ENCODE measurements around the gene SELPLG.

The SELPLG gene

GRCh38 chr12:108648371-108648770, 14.7 kb upstream of the SELPLG start:
- no peak for TF ChIP-seq TAF1 (IDR thresholded peaks at IDR 0.05; ENCODE audit: borderline replicate concordance, insufficient read depth, low read length)
- no peak for TF ChIP-seq POLR2AphosphoS5 (IDR thresholded peaks at IDR 0.05; ENCODE audit: low read depth, low read length)
- no peak for TF ChIP-seq SIN3A (IDR thresholded peaks at IDR 0.05; ENCODE audit: borderline replicate concordance, insufficient read depth, low read length)
- TF ChIP-seq FOXP2 (optimal IDR thresholded peaks at IDR 0.05; ENCODE audit: borderline replicate concordance, extremely low read depth, extremely low read length, insufficient read depth), result no peak
- no peak for TF ChIP-seq REST (IDR thresholded peaks at IDR 0.05; ENCODE audit: insufficient read depth in 1 of 2, low read depth in 2 of 2, low read length in 2 of 2)

- TF ChIP-seq SIN3A (IDR thresholded peaks at IDR 0.05; ENCODE audit: borderline replicate concordance, insufficient read depth, low read length) (no peak), FOXP2 (optimal IDR thresholded peaks at IDR 0.05; ENCODE audit: borderline replicate concordance, extremely low read depth, extremely low read length, insufficient read depth) (no peak), TAF1 (IDR thresholded peaks at IDR 0.05; ENCODE audit: borderline replicate concordance, insufficient read depth, low read length) (no peak), REST (IDR thresholded peaks at IDR 0.05; ENCODE audit: insufficient read depth in 1 of 2, low read depth in 2 of 2, low read length in 2 of 2) (no peak), POLR2AphosphoS5 (IDR thresholded peaks at IDR 0.05; ENCODE audit: low read depth, low read length) (no peak)
Observed at GRCh38 chr12:108647585-108648287, 14.0 kb upstream of the SELPLG start.

- no peak for TF ChIP-seq SIN3A (IDR thresholded peaks at IDR 0.05; ENCODE audit: borderline replicate concordance, insufficient read depth, low read length)
- no peak for TF ChIP-seq REST (IDR thresholded peaks at IDR 0.05; ENCODE audit: insufficient read depth in 1 of 2, low read depth in 2 of 2, low read length in 2 of 2)
- no peak for TF ChIP-seq TAF1 (IDR thresholded peaks at IDR 0.05; ENCODE audit: borderline replicate concordance, insufficient read depth, low read length)
Observed at GRCh38 chr12:108646600-108647579, 13.2 kb upstream of the SELPLG start.

GRCh38 chr12:108645686-108646599, 12.2 kb upstream of the SELPLG start:
- no peak for TF ChIP-seq SIN3A (IDR thresholded peaks at IDR 0.05; ENCODE audit: borderline replicate concordance, insufficient read depth, low read length)
- no peak for TF ChIP-seq POLR2AphosphoS5 (IDR thresholded peaks at IDR 0.05; ENCODE audit: low read depth, low read length)
- TF ChIP-seq FOXP2 (optimal IDR thresholded peaks at IDR 0.05; ENCODE audit: borderline replicate concordance, extremely low read depth, extremely low read length, insufficient read depth), result no peak
- TF ChIP-seq REST (IDR thresholded peaks at IDR 0.05; ENCODE audit: insufficient read depth in 1 of 2, low read depth in 2 of 2, low read length in 2 of 2), result no peak
- no peak for TF ChIP-seq TAF1 (IDR thresholded peaks at IDR 0.05; ENCODE audit: borderline replicate concordance, insufficient read depth, low read length)
